Spinal cord (tissue), 10 donors: Measurements from ENCODE around the gene TAF4B. TPM values are rescaled to one million over a fixed set of nuclear protein-coding genes. Genes with fewer than 3 reads are reported as not detected.

ENCODE experiments used
- DNase-seq, 6 donors: peaks; one replicate each; pipeline versions ENCODE4 v3.0.0 to v3.0.0-alpha.2; 2013 to 2015; ENCODE audit warnings: low spot score in 6 of 6, low read depth in 4 of 6
- H3K27ac ChIP-seq: one replicate; pipeline ENCODE4 v1.5.1; 2013; ENCODE audit warnings: low read depth, low read length, control low read depth
- H3K27me3 ChIP-seq: one replicate; pipeline ENCODE4 v1.6.1; 2013; ENCODE audit warnings: low read length; ENCODE audit not compliant: control insufficient read depth, insufficient read depth
- H3K36me3 ChIP-seq: one replicate; pipeline ENCODE4 v1.6.1; 2013; ENCODE audit warnings: low read length; ENCODE audit not compliant: control insufficient read depth, insufficient read depth
- H3K4me1 ChIP-seq: one replicate; pipeline ENCODE4 v1.6.1; 2013; ENCODE audit warnings: low read length; ENCODE audit not compliant: control insufficient read depth, insufficient read depth
- H3K4me3 ChIP-seq: one replicate; pipeline ENCODE4 v1.5.1; 2013; ENCODE audit warnings: low read depth, low read length, control low read depth
- H3K9me3 ChIP-seq: one replicate; pipeline ENCODE4 v1.6.1; 2013; ENCODE audit warnings: low read length; ENCODE audit not compliant: control insufficient read depth, insufficient read depth
- WGBS: methylation state at CpG from one replicate; pipeline ENCODE4 v1.1.5; 2013; ENCODE audit warnings: missing lambda C conversion rate; ENCODE audit not compliant: insufficient coverage; 5-methylcytosine and 5-hydroxymethylcytosine counted together
- polyA plus RNA-seq, 2 donors: library from polyadenylated mRNA; unstranded; fragments of 120-200 nt; gene quantifications; one replicate each; pipeline ENCODE4 v1.2.1, GENCODE V29; 2013; ENCODE audit not compliant: insufficient read length in 2 of 2
- total RNA-seq, 2 donors: library from RNA; depleted of rRNA in 1 of 2; stranded (reverse); fragments of 120-200 nt in 1 of 2; fragments of >200 nt in 1 of 2; gene quantifications; one replicate each; pipeline versions ENCODE4 v1.2.3 to v1.2.4, GENCODE V29; 2013 to 2014
- donor health status: healthy.

The TAF4B gene
- total and polyA plus RNA-seq, 4 donors: 1.6 to 4.9 (median 2.7) TPM

GRCh38 chr18:26205318-26205717 lies 20.9 kb upstream of the TAF4B start:
- no peak for DNase-seq
- H3K9me3 ChIP-seq: no peaks in the 10 kb centered on the region
- WGBS: no CpG with 5 or more reads among the region's 1 CpG
- no peak overlapping the region for H3K4me3 ChIP-seq
- H3K27me3 ChIP-seq: no peaks in the 10 kb centered on the region
- H3K27ac ChIP-seq: no peak overlapping the region
- no peaks in the 10 kb centered on the region for H3K36me3 ChIP-seq
- no peaks in the 10 kb centered on the region for H3K4me1 ChIP-seq

GRCh38 chr18:26206488-26206887 lies 19.8 kb upstream of the TAF4B start:
- Histone ChIP-seq H3K27me3 (no peaks in the 10 kb centered on the region), H3K9me3 (no peaks in the 10 kb centered on the region), H3K4me1 (no peaks in the 10 kb centered on the region), H3K36me3 (no peaks in the 10 kb centered on the region), H3K4me3 (no peak overlapping the region), H3K27ac (no peak overlapping the region)
- WGBS: no CpG with 5 or more reads among the region's 2 CpGs
- DNase-seq: no peak

GRCh38 chr18:26207937-26208336 lies 18.3 kb upstream of the TAF4B start:
- Histone ChIP-seq H3K4me1 (no peaks in the 10 kb centered on the region), H3K27ac (no peak overlapping the region), H3K4me3 (no peak overlapping the region), H3K27me3 (no peaks in the 10 kb centered on the region), H3K9me3 (no peaks in the 10 kb centered on the region), H3K36me3 (no peaks in the 10 kb centered on the region)
- WGBS: 100% methylated on average over 2 of the region's 3 CpGs
- DNase-seq: no peak

GRCh38 chr18:26208977-26209376 lies 17.3 kb upstream of the TAF4B start:
- Histone ChIP-seq H3K36me3 (no peaks in the 10 kb centered on the region), H3K4me1 (no peaks in the 10 kb centered on the region), H3K27me3 (no peaks in the 10 kb centered on the region), H3K4me3 (no peak overlapping the region), H3K9me3 (no peaks in the 10 kb centered on the region), H3K27ac (no peak overlapping the region)
- WGBS: 86% methylated on average over 1 of the region's 2 CpGs
- DNase-seq: no peak

- DNase-seq: no peak
- Histone ChIP-seq H3K9me3 (no peaks in the 10 kb centered on the region), H3K36me3 (no peaks in the 10 kb centered on the region), H3K4me1 (no peaks in the 10 kb centered on the region), H3K27me3 (no peaks in the 10 kb centered on the region), H3K4me3 (no peak overlapping the region), H3K27ac (no peak overlapping the region)
- whole genome bisulfite sequencing: 92% methylated on average over 4 of the region's 4 CpGs
Observed at GRCh38 chr18:26210147-26210546, 16.1 kb upstream of the TAF4B start.

- Histone ChIP-seq H3K27me3 (no peaks in the 10 kb centered on the region), H3K4me3 (no peak overlapping the region), H3K27ac (no peak overlapping the region), H3K9me3 (no peaks in the 10 kb centered on the region), H3K4me1 (no peaks in the 10 kb centered on the region), H3K36me3 (no peaks in the 10 kb centered on the region)
- DNase-seq: no peak
- WGBS: 74% methylated on average over 4 of the region's 7 CpGs
Observed at GRCh38 chr18:26215247-26215970, 10.8 kb upstream of the TAF4B start.

- 64% methylated on average over 1 of the region's 7 CpGs for WGBS
- Histone ChIP-seq H3K27ac (no peak overlapping the region), H3K36me3 (no peaks in the 10 kb centered on the region), H3K9me3 (no peaks in the 10 kb centered on the region), H3K4me1 (peaks cover 8% of the 10 kb centered on the region), H3K4me3 (no peak overlapping the region), H3K27me3 (peaks cover 3% of the 10 kb centered on the region)
- DNase-seq: no peak
Observed at GRCh38 chr18:26225022-26225693, 1.1 kb upstream of the TAF4B start.

GRCh38 chr18:26225915-26226228 lies 373 bp upstream of the TAF4B start:
- WGBS: 0% methylated on average over 2 of the region's 8 CpGs
- H3K9me3 ChIP-seq: no peaks in the 10 kb centered on the region
- no peak for DNase-seq
- H3K36me3 ChIP-seq: no peaks in the 10 kb centered on the region
- H3K4me3 ChIP-seq: peak overlapping the region; percentile 70
- H3K27me3 ChIP-seq: peaks cover 3% of the 10 kb centered on the region
- H3K27ac ChIP-seq: peak overlapping the region; percentile 63
- H3K4me1 ChIP-seq: peaks cover 8% of the 10 kb centered on the region

- Histone ChIP-seq H3K36me3 (no peaks in the 10 kb centered on the region), H3K4me1 (peaks cover 8% of the 10 kb centered on the region), H3K4me3 (peak overlapping the region; percentile 70), H3K9me3 (no peaks in the 10 kb centered on the region), H3K27ac (no peak overlapping the region), H3K27me3 (peaks cover 3% of the 10 kb centered on the region)
- peak in 3 of 6 donors; percentile 2 to 23 (median 12) for DNase-seq
- 14% methylated on average over 25 of the region's 28 CpGs for WGBS
Observed at GRCh38 chr18:26227051-26227670, 916 bp downstream of the TAF4B start.
